GM10847 (cell line): ENCODE results near the gene MRPL28.

Source experiments
- POLR2A ChIP-seq: IDR thresholded peaks from 2 replicates; pipeline ENCODE4 v1.6.1; 2011; ENCODE audit not compliant: insufficient read length; ENCODE audit errors: extremely low read depth

The MRPL28 gene

DNA sequence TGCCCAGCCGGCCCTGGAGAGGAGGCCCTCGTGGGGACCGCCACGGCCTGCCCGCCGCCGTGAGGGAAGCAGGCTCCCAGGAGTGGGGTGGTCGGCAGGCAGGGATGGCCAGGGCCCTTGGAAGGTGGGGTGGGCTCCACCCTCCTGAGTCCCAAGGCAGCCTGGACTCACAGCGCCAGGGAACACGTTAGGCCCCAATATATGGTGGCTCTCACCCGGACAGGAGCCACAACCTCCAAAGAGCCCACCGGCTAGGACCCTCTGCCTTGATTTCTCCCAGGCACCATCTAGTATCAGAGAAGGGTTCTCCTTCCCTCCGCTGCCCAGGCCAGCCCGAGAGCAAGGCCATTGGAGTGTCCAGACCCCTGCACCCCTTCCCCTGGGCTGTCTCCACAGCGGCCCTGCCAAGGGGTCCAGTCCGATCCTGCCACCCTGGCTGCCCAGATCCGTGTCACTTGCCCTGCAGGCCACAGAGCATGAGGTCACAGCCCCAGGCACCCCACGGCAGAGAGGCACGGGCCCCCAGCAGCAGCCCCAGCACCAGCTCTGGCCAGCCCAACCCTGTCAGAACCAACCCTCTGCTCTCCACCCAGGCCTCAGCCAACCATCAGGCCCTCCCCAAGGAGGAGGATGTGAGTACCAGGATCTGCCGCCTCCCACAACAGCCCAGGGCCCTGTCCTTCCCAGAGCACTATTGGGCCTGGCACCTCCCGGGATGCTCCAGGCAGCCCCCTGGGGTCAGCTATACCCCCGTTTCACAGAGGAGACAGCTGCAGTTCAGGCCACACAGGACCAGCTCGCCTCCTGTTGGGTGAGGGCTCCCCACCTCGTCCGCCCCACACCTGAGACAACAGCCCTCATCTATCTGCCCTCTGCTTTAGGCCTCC is 16.7 kb downstream of the MRPL28 start:
- no peak for TF ChIP-seq POLR2A

DNA sequence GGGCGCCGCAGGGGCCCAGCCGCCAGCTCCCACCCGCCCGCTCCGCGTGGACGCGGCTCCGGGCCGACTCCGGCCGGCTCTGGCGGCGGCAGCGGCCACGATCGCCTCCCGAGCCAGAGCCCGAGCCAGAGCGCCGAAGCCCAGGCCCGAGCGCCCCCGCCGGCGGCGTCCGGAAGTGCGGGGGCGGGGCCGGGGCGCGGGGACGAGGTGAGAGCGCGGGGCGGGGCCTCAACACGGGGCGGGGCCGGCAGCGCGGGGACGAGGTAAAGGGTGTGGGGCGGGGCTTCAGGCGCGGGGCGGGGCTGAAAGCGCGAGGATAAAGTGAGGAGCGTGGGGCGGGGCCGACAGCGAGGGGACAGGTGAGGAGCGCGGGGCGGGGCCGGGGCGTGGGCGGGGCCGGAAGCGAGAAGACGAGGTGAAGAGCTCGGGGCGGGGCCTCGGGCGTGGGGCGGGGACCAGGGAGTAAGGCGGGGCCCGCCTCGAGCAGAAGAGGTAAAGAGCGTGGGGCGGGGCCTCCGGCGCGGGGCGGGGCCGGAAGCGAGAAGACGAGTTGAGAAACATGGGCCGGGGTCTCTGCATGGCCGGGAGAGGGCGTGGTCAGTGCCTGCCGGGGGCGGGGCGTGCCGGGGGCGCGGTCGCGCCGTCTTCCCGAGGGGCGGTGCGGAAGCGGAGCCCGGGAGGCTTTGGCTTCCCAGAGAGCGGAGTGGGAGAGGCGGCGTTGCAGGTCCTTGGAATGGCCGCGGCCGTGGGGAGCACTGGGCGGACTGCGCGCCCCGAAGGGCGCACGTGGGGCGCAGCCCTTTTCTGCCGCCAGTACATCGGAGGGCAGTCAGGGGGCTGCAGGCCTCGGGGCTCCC is 17.6 kb downstream of the MRPL28 start, which contains the start of gene AXIN1:
TSS of gene AXIN1 (minus strand) at position 177 of the 857 bp plus-strand sequence. CDS start 5,698 bp downstream, outside the sequence.
- peak; percentile 59 for TF ChIP-seq POLR2A

DNA sequence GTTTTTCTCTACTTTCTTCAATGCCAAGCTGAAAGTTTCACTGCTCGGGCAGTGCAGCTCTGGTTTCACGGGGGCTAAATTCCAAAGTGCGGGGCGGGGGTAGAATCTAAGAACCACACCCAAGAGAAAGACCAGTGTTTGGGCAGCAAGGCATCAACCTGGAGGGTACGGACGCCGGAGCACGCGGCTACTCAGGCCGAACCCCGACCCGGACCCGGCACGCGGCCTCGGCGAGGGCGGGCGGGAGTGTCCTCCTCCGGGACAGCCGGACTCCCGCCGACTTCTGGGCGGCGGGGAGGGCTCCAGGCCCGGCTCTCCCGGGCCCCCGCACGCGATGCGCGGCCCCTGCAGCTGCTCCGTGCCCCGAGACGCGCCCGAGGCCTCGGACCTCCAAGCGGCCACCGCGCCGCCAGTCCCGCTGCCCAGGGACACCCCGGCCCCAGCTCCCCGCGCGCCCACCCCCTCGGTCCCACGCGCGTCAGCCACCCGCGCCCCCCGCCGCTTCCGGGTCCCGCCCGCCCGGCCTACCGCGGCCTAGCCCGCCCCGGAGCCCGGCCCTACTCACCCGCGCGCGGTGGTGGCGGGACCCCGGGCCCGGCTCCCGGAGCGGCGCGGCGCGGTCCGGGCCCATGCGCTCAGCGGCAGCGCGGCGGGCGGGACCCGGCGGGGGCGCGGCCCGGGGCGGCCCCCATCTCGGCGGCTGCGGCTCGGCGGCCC is 18.4 kb downstream of the MRPL28 start:
- TF ChIP-seq POLR2A, result no peak

DNA sequence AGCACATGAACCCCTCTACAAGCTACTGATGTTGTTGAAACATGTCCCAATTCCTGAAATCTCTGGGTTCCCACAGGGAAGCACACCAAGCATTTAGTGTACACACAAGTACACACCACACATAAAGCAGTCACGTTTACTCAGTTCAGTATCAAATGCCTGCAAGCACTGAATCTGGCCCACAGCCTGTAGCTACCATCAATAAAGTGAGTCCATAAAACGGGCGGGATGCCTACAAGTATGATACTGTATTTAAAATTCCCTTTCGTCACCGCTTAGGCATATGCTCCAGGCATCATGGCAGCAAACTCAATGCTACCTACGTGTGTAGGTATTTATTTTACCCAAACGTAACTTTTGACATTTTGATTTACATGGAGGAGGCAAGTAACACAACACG is 20.1 kb downstream of the MRPL28 start:
- TF ChIP-seq POLR2A, result no peak

DNA sequence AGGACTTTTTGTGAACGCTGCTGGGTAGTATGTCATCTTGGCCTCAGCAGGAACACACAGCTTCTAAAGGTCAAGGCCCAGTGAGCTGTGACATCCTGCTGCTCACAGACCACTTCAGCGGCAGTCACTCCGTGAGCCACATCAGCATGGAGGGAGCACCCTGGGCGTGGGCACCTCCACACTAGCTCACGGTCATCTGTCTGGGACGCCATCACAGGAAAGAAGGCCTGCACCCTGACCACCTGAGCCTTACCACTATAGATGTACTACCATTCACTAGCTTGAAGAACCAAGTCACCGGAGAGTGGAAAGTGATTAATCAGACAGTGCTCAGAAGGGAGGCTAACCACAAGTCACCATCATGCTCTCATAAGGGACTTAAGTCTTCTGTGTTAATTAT is 21.1 kb downstream of the MRPL28 start:
- no peak for TF ChIP-seq POLR2A

DNA sequence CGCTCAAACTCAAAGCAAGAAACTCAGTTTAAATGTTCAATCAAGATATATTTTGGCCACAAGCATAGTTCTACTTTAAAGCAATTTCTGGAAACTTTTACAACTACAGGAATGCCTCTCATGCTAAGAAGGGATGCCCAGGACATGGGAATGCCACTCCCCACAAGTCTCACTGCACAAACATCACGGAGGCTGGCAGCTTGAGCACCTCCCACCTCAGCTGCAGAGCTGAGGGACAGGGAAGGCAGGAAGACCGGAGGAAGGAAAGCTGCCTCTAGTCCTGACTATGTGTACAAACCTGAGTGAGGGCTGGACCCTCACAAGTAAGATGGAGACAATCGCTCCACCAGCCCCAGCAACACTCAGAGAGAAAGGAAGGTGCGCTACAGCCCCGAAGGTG is 23.1 kb downstream of the MRPL28 start:
- no peak for TF ChIP-seq POLR2A

DNA sequence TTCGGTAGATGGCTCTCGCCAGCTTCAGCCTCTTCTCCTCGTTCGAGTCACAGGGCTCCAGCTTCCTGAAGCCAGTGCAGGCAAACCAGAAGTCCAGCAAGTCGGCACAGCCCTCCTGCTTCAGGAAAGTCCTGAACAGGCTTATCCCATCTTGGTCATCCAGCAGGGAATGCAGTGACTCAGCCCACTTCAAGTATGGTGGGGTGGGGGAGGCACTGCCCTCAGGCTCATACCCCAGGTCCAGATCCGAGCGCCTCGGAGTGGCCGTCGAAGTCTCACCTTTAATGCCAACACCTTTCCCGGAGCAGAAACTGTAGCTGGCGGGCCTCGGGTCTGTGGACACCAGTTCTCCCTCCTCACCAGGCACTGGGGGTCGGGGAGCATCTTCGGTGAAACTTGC is 23.8 kb downstream of the MRPL28 start:
- TF ChIP-seq POLR2A, result no peak

DNA sequence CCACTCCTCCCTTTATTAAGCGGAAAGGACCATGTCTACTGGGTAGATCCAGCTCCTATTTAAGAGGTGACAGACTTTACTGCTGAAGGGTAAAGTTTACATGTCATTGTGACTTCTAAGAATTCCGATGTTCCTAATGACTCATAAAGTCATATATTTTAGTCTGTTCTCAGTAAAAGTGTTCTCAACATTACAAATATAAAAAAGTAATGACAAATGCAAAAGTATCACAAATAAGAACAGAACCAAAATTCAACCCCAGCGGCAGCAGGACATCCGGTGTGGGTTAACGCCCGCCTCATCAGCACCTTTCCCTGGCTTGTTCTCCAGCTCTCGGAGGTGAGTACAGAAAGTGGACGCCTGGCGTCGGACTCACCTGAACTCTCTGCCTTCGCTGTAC is 24.6 kb downstream of the MRPL28 start:
- TF ChIP-seq POLR2A, result no peak

DNA sequence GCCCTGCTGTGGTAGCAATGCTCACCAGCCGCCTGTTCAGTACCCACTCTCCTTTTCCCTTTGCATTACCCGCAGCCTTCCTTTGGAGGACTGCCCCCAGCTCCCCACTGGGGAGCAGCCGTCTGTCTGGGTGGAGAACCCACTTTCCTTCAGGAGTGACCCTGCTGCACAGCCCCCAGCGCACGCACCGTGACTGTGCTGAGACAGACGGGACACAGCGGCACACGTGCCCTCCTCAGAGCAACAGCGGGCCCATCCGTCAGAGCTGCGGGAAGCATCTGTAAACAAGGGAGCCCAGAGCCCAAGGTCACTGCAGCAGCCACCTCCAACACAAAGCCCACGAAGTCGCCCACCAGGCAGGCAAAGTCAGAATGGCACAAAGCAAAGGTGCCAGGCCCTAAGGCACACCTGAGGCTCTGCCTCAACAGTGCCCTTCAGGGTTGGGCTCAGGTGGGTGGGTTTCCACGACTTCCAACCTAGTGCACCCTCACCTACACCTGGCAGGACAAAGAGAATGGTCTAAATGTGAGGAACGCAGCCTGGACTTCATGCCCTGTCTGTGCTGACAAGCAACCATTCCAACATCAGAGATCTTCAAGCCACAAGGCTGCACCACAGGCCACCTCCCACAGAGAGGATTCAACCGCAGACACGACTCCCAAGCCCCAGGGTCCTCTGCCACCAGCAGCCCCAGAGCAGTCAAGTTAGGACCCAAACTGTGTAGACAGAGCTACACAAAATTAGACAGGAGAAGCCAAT is 27.7 kb downstream of the MRPL28 start:
- TF ChIP-seq POLR2A, result no peak

DNA sequence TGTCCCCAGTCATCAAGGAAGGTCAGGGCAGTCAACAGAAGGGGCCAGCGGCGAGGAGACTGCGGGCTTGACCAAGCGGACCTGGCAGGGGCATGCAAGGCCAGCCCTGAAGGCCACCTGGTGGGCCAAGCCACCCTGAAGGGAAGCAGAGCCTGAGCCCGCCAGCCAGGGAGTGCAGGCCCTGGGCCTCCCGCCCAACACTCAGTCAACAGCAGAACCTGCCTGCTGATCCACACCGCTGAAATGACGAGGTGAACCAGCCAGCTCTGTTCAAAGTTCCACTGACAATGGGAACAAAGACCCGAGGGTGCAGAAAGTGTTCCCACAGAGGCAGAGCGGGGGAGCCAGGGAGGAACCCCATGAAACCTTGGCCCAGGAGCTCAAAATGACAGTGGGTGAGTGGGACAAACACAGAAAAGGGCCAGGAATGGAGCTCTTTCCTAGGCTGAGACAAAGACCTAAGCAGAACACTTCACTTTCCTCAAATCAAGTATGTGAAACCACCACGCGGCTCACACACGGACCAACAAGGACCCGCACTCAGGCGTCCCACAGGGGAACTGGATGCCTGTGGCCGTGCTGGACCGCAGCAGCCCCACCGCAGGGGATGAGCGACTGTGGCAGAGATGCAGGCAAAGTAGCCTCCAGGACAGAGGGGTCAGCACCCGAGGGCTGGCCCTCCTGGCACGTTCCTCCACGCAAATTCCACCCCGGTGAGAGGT is 29.8 kb downstream of the MRPL28 start:
- TF ChIP-seq POLR2A, result no peak

DNA sequence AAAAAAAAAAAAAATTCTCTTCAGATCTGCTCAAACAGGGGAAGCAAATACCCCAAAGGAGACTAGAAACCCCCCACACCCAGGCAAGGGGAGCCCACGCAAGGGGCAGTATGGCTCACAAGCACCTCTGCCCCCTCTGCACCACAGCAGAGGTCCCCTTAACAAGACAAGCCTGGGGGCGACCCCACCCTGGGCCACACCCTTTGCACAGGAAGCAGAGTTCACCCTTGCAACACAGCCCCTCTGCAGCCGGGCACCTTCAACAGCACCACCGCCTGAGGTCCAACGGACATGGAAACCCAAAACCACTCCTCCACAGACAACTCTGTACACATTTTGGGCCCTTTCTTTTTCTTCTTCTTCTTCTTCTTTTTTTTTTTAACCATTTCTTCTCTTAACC is 30.7 kb downstream of the MRPL28 start:
- no peak for TF ChIP-seq POLR2A

DNA sequence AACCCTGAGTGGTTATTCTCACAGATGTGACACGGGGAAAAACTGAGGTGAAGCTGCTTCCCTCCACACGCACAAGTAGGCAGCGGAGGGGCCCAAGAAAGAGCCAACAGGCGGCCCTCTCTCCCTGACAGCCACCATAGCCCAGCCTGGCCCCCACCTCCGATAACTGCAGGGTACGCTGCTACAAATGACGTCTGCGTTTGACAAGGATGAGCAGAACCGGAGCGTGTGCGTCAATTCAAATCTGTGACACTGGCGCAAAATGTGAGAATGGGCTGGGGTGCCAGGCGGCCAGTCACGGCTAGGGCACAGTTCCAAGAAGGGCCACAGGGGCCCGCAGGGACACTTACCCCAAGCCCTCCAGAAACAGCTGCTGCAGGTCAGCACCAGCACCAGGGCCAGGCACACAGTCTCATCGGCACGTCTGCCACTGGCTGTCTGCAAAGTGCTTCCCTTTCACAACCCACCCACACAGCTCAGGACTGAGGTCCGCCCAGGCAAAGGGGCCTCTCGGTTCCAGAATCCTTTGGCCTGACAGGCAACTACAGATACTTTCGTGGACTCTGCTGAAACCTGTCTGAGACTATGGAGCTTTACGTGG is 32.3 kb downstream of the MRPL28 start:
- no peak for TF ChIP-seq POLR2A

DNA sequence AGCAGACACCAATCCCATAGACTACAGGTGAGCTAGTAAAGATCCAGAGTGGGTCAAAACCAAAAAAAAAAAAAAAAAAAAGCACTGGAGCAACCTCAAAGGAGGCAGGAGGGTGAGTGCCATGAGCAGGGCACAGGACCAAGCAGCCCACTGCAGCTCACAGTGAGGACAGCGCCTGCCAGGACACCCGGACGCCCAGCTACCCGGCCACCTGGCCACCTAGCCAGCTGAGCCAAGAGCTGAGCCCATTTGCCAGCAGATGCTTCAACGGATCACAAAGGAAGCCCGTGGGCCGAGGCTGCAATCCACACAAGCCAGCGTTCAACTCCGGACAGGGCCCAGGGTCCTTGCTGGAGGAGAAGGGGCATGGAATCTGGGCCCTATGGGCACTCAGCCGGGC is 32.9 kb downstream of the MRPL28 start:
- no peak for TF ChIP-seq POLR2A

DNA sequence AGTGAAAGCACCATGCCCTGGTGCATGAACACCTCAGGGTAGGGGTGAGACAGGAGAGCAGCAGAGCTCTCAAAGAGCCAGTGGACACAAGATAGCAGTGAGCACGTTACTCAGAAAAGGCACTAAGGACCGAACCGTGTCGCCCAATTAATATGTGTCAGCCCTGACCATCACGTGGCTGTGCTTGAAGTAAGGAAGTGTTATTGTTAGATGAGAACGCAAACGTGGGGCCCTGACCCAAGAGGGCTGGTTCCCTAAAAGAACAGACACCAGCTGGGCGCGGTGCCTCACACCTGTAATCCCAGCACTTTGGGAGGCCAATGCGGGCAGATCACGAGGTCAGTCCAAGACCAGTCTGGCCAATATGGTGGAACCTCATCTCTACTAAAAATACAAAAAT is 34.1 kb downstream of the MRPL28 start:
- no peak for TF ChIP-seq POLR2A
